ENCODE data around the gene LHFPL6.

LHFPL6 gene

GRCh38 chr13:39486758-39487157, 116.2 kb downstream of the LHFPL6 start:
- no peak for DNase-seq (ENCODE audit: low spot score)

GRCh38 chr13:39485314-39485700, 117.7 kb downstream of the LHFPL6 start:
- Histone ChIP-seq H3K27ac (ENCODE audit: poor library complexity, severe bottlenecking) (no peak overlapping the region), H3K4me3 (ENCODE audit: severe bottlenecking) (no peak overlapping the region)

More at GRCh38 chr13:39486758-39487157, 116.2 kb downstream of the LHFPL6 start:
- Histone ChIP-seq H3K9me3 (ENCODE audit: severe bottlenecking) (no peaks in the 10 kb centered on the region), H3K4me3 (ENCODE audit: severe bottlenecking) (no peak overlapping the region), H3K4me1 (ENCODE audit: insufficient read depth, poor library complexity, severe bottlenecking) (peaks cover 21% of the 10 kb centered on the region), H3K27me3 (ENCODE audit: insufficient read depth, poor library complexity, severe bottlenecking) (no peaks in the 10 kb centered on the region), H3K27ac (ENCODE audit: poor library complexity, severe bottlenecking) (no peak overlapping the region), H3K36me3 (ENCODE audit: low read depth) (no peaks in the 10 kb centered on the region)
- no peak for ATAC-seq (ENCODE audit: low read depth)
- no peak for TF ChIP-seq CTCF (IDR thresholded peaks at IDR 0.05; ENCODE audit: poor library complexity, severe bottlenecking)

GRCh38 chr13:39484506-39485313, 118.3 kb downstream of the LHFPL6 start:
- ATAC-seq (ENCODE audit: low read depth) (peak; percentile 52; the same call in 1 of the 3 replicates), DNase-seq (ENCODE audit: low spot score) (no peak)
- no peak overlapping the region for H3K27ac ChIP-seq (ENCODE audit: poor library complexity, severe bottlenecking)

More at GRCh38 chr13:39485314-39485700, 117.7 kb downstream of the LHFPL6 start:
- no peaks in the 10 kb centered on the region for H3K27me3 ChIP-seq (ENCODE audit: insufficient read depth, poor library complexity, severe bottlenecking)
- peaks cover 21% of the 10 kb centered on the region for H3K4me1 ChIP-seq (ENCODE audit: insufficient read depth, poor library complexity, severe bottlenecking)
- H3K36me3 ChIP-seq (ENCODE audit: low read depth): no peaks in the 10 kb centered on the region
- no peak for ATAC-seq (ENCODE audit: low read depth)
- no peak for DNase-seq (ENCODE audit: low spot score)
- TF ChIP-seq CTCF (IDR thresholded peaks at IDR 0.05; ENCODE audit: poor library complexity, severe bottlenecking): no peak
- H3K9me3 ChIP-seq (ENCODE audit: severe bottlenecking): no peaks in the 10 kb centered on the region

GRCh38 chr13:39483326-39483725, 119.7 kb downstream of the LHFPL6 start:
- Histone ChIP-seq H3K4me3 (ENCODE audit: severe bottlenecking) (no peak overlapping the region), H3K36me3 (ENCODE audit: low read depth) (no peaks in the 10 kb centered on the region), H3K27ac (ENCODE audit: poor library complexity, severe bottlenecking) (peak overlapping the region; percentile 12), H3K4me1 (ENCODE audit: insufficient read depth, poor library complexity, severe bottlenecking) (peaks cover 21% of the 10 kb centered on the region), H3K9me3 (ENCODE audit: severe bottlenecking) (no peaks in the 10 kb centered on the region), H3K27me3 (ENCODE audit: insufficient read depth, poor library complexity, severe bottlenecking) (no peaks in the 10 kb centered on the region)
- ATAC-seq (ENCODE audit: low read depth): no peak
- no peak for DNase-seq (ENCODE audit: low spot score)
- TF ChIP-seq CTCF (IDR thresholded peaks at IDR 0.05; ENCODE audit: poor library complexity, severe bottlenecking): no peak

More at GRCh38 chr13:39484506-39485313, 118.3 kb downstream of the LHFPL6 start:
- peaks cover 21% of the 10 kb centered on the region for H3K4me1 ChIP-seq (ENCODE audit: insufficient read depth, poor library complexity, severe bottlenecking)
- H3K27me3 ChIP-seq (ENCODE audit: insufficient read depth, poor library complexity, severe bottlenecking): no peaks in the 10 kb centered on the region
- no peaks in the 10 kb centered on the region for H3K36me3 ChIP-seq (ENCODE audit: low read depth)
- no peak for TF ChIP-seq CTCF (IDR thresholded peaks at IDR 0.05; ENCODE audit: poor library complexity, severe bottlenecking)
- H3K9me3 ChIP-seq (ENCODE audit: severe bottlenecking): no peaks in the 10 kb centered on the region
- no peak overlapping the region for H3K4me3 ChIP-seq (ENCODE audit: severe bottlenecking)

GRCh38 chr13:39481491-39481890, 121.5 kb downstream of the LHFPL6 start:
- Histone ChIP-seq H3K9me3 (ENCODE audit: severe bottlenecking) (no peaks in the 10 kb centered on the region), H3K27me3 (ENCODE audit: insufficient read depth, poor library complexity, severe bottlenecking) (no peaks in the 10 kb centered on the region), H3K36me3 (ENCODE audit: low read depth) (no peaks in the 10 kb centered on the region), H3K27ac (ENCODE audit: poor library complexity, severe bottlenecking) (no peak overlapping the region), H3K4me1 (ENCODE audit: insufficient read depth, poor library complexity, severe bottlenecking) (peaks cover 21% of the 10 kb centered on the region), H3K4me3 (ENCODE audit: severe bottlenecking) (no peak overlapping the region)
- DNase-seq (ENCODE audit: low spot score) (no peak), ATAC-seq (ENCODE audit: low read depth) (no peak)
- TF ChIP-seq CTCF (IDR thresholded peaks at IDR 0.05; ENCODE audit: poor library complexity, severe bottlenecking): no peak
